ENCODE measurements around the gene HAL.

HAL gene

DNA sequence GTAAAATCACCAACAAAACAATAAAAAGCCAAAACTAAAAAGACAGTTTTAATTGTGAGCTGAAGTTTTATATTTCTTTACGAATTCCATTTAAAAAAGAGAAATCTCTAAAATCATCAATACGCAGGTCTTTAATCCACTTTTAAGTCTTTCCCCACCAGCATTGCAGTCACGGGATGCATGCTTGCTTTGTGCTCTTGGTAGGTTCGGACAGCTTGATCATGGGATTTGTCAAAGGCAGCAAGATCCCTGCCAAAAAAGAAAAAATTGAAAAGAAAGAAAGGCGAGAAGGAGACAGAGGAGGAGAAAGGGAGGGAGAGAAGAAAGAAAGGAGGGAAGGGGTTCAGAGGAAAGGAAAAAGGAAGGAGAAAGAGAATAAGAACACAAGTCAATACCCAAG is 4.7 kb upstream of the HAL start:
- no peak overlapping the region for H3K27ac ChIP-seq
- TF ChIP-seq, protein P1, sequence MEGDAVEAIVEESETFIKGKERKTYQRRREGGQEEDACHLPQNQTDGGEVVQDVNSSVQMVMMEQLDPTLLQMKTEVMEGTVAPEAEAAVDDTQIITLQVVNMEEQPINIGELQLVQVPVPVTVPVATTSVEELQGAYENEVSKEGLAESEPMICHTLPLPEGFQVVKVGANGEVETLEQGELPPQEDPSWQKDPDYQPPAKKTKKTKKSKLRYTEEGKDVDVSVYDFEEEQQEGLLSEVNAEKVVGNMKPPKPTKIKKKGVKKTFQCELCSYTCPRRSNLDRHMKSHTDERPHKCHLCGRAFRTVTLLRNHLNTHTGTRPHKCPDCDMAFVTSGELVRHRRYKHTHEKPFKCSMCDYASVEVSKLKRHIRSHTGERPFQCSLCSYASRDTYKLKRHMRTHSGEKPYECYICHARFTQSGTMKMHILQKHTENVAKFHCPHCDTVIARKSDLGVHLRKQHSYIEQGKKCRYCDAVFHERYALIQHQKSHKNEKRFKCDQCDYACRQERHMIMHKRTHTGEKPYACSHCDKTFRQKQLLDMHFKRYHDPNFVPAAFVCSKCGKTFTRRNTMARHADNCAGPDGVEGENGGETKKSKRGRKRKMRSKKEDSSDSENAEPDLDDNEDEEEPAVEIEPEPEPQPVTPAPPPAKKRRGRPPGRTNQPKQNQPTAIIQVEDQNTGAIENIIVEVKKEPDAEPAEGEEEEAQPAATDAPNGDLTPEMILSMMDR (conservative IDR thresholded peaks at IDR 0.05), result no peak
- TF ChIP-seq ZFX (IDR thresholded peaks at IDR 0.05), result no peak

DNA sequence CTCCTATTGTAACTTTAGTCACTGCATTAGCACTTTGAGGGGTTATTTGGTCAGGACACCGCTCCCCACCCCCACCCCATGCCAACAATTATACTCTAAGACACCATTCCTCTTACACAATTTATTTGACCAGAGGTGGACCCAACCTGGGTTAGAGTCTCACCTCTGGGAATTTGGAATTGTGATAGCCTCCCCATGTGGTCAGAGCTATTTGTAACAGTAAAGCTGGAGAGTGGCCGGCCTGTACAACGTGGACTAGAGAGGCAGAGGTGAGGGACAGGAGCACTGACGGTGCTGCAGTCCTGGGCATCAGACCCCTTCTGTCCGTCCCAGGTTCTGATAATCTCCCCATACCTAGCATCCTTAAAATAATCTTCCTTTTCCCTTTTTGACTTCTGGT is 3.3 kb upstream of the HAL start:
- TF ChIP-seq, protein P1 (conservative IDR thresholded peaks at IDR 0.05), result no peak
- no peak for TF ChIP-seq ZFX (IDR thresholded peaks at IDR 0.05)
- H3K27ac ChIP-seq, result no peak overlapping the region

DNA sequence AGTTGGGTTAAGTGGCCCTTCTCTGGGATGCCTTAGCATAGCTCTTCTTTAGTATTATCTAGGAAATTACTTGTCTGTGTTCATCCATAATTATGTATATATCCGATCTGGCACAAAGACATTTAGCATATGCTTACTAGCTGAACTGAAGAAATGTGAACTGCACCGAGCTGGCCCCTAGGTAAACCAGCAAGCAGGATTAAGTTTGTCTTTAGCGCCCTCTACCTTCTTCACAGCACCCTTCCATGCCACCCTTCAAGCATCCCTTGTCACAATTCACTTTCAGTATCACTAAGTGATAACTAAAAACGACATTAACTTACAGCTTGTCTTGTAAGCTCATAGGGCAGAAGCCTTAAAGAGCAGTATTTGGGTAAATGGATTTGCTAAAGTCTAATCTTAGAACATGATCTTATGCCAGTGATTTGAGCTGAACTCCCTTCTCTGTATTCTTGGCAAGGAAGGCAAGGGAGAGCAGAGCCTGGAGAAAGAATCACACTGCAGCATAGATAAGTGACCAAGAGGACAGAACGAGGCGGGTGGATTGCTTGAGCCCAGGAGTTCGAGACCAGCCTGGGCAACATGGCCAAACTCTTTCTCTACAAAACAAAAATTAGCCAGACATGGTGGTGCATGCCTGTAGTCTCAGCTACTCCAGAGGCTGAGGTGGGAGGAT is 2.6 kb upstream of the HAL start:
- no peak overlapping the region for H3K27ac ChIP-seq
- TF ChIP-seq, protein P1 (conservative IDR thresholded peaks at IDR 0.05), result peak; percentile 77
- no peak for TF ChIP-seq ZFX (IDR thresholded peaks at IDR 0.05)

DNA sequence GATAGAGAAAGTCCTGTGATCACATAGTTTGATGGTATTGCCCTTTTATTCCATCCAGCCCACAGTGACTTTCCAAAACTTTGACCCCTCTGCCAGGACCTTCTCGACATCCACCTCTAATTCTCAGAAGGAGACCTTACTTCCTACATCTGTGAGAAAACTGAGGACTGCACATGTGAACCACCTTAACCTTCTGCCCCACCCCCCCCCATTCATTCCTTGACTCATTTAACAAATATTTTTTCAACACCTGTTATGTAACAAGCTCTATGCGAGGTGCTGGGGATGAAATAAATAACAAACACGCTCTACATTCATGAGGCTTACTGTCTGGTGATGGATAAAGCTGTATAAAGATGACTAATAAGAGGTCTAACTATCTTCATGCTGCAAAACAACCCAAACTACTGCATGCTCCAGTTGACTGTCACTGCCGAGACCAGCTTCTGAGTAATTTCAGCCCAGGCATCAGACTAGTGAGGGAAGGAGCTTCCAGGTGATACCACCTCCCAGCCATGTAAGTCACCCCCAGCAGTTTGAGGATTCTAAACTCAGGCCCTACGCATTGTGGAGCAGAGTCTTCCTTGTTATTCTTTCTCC is 1.9 kb upstream of the HAL start:
- TF ChIP-seq, protein P1 (conservative IDR thresholded peaks at IDR 0.05), result no peak
- TF ChIP-seq ZFX (IDR thresholded peaks at IDR 0.05), result no peak
- no peak overlapping the region for H3K27ac ChIP-seq

DNA sequence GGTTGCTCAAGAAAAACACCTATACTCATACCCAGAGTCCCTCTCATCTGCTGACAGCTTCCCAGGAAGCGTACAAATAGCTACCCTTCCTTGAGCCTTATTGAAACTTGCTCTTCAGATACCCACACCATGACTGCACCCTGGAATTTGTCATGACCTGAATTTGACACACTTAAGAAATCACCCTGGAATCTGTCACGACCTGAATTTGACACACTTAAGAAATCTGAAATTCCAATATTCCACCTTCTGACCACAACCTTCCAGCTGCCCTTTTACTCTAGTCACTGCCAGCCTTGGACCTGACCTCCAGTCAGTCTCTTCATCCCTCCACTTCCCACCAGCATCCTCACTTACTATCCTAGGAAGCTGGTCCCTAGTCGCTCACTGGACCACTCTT is 1.1 kb upstream of the HAL start:
- H3K27ac ChIP-seq, result no peak overlapping the region
- TF ChIP-seq, protein P1 (conservative IDR thresholded peaks at IDR 0.05), result no peak
- no peak for TF ChIP-seq ZFX (IDR thresholded peaks at IDR 0.05)

DNA sequence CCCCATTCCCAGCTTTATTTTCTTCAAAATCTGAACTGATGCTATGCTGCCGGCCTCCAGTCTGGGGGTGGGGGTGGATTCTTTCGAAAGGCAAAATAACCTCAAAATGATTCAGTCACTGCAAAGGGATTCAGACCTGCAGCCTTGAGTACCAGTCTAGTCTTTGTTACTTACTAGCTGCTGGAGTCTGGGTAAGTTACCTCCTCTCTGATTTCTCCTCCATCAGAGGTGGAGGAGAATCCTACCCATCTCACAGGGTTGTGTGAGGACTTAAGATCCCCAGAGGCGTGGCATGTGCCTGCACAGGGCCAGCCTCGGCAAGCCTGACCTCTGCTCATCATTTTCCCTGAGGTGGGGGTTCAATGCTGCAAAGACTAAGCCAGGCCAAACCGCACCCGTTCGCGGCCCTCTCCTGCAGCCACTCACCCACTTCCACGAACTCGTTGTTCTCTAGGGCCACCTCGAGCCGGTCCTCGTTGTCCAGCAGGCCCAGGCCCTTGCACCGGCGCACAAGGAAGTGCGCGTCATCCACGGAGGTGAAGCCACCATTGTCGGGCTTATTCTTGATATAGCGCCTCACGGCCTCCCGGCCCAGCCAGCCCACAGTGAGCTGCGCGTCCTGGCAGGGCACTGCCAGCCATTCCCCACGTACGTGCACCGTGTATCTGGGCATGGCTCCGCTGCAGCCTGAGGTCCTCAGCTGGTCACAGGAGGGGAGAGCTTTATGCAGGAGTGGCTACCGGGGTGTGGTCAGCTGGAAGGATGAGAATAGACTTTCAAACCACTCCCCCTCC is 709 bp downstream of the HAL start:
- no peak overlapping the region for H3K27ac ChIP-seq
- TF ChIP-seq, protein P1 (conservative IDR thresholded peaks at IDR 0.05), result no peak
- TF ChIP-seq ZFX (IDR thresholded peaks at IDR 0.05), result no peak

DNA sequence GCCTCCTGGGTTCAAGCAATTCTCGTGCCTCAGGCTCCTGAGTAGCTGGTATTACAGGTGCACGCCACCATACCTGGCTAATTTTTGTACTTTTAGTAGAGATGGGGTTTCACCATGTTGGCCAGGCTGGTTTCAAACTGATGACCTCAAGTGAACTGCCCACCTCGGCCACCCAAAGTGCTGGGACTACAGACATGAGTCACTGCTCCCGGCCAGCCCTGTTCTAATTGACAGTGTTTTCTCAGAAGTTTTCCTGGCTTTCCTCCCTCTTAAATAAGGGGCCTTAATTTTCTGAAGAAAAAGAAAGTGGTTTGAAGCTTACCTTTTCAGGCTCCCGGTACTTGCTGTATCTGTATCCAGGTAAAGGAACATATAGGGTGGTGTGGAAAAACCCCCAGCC is 1.7 kb downstream of the HAL start:
- TF ChIP-seq, protein P1 (conservative IDR thresholded peaks at IDR 0.05), result no peak
- no peak for TF ChIP-seq ZFX (IDR thresholded peaks at IDR 0.05)
- no peak overlapping the region for H3K27ac ChIP-seq
